HepG2 (cell line): ENCODE measurements around the gene HSD17B8. TPM values are rescaled to one million over a fixed set of nuclear protein-coding genes. Genes with fewer than 3 reads are reported as not detected.

ENCODE experiments used
- ATAC-seq: fragments of 200-7000 bp; cut with Tn5 transposase; 3 replicates; pipeline ENCODE4 v1.9.1; 2020; ENCODE audit warnings: mild to moderate bottlenecking, moderate library complexity
- BruUV-seq: library from RNA; stranded (reverse); fragments of 400-500 nt; replicated peaks from 2 replicates; lab custom pipeline; 2021; lab: Mats Ljungman, UMichigan
- CTCF ChIA-PET: fragments of 300-600 bp; formaldehyde crosslinking; extraction: SDS; loops from one replicate; lab custom pipeline; 2021; ENCODE audit warnings: low total read pairs, inconsistent platforms, low intra/inter-chr PET ratio; lab: Yijun Ruan, JAX
- POLR2A ChIA-PET: fragments of 350-600 bp; sonication (Branson Sonifier 250); formaldehyde crosslinking; loops from one replicate; lab custom pipeline; 2020; ENCODE audit warnings: antibody characterized with exemption, inconsistent platforms; lab: Yijun Ruan, JAX
- DNase-seq: peaks from one replicate; pipeline ENCODE4 v3.0.0-alpha.2; 2015; ENCODE audit warnings: low spot score
- FAIRE-seq: peaks from 3 replicates; lab custom pipeline; 2011; peaks lifted over from hg19 to GRCh38; lab: Jason Lieb, UNC
- H2AFZ ChIP-seq: one replicate; pipeline ENCODE4 v1.6.1; 2011; ENCODE audit warnings: low read length, inconsistent platforms
- H3K27ac ChIP-seq: fragments of 300-600 bp; 3 replicates; pipeline ENCODE4 v1.8.0; 2011; ENCODE audit warnings: mixed run types, mild to moderate bottlenecking, mixed read lengths, low read length, inconsistent platforms; ENCODE audit not compliant: insufficient read depth; ENCODE audit errors: extremely low read length
- H3K27me3 ChIP-seq, 2 experiments: fragments of 200-600 bp in 1 of 2; 2 replicates in 1 of 2; 3 replicates in 1 of 2; pipeline versions ENCODE4 v1.6.0 to v1.8.0; 2011; ENCODE audit warnings: low read length in 2 of 2, mild to moderate bottlenecking in 2 of 2, moderate library complexity in 2 of 2, inconsistent platforms in 1 of 2; ENCODE audit not compliant: insufficient read depth in 2 of 2, control insufficient read depth in 1 of 2
- H3K36me3 ChIP-seq, 2 experiments: fragments of 200-600 bp in 1 of 2; replicated peaks in 1 of 2; 2 replicates in 1 of 2; 3 replicates in 1 of 2; pipeline versions ENCODE4 v1.5.1 to v1.8.0; 2011; ENCODE audit warnings: low read length in 2 of 2, inconsistent platforms in 1 of 2; ENCODE audit not compliant: insufficient read depth in 2 of 2, control insufficient read depth in 1 of 2
- H3K4me1 ChIP-seq: 2 replicates; pipeline ENCODE4 v1.5.1; 2012; ENCODE audit warnings: low read length, inconsistent platforms; ENCODE audit not compliant: insufficient read depth
- H3K4me2 ChIP-seq: 2 replicates; pipeline ENCODE4 v1.6.0; 2011; ENCODE audit warnings: low read depth, low read length, inconsistent platforms
- H3K4me3 ChIP-seq, 3 experiments: fragments of 200-600 bp in 1 of 3; sonication (generic), shearing (Covaris generic) in 1 of 3; replicated peaks in 1 of 3; 2 replicates each; pipeline ENCODE4 v1.5.1; 2011 to 2016; ENCODE audit warnings: low read length in 3 of 3, inconsistent platforms in 2 of 3, low read depth in 2 of 3, mild to moderate bottlenecking in 2 of 3, control low read depth in 1 of 3, mixed read lengths in 1 of 3; ENCODE audit not compliant: insufficient read depth in 1 of 3
- H3K79me2 ChIP-seq: one replicate; pipeline ENCODE4 v1.6.1; 2011; ENCODE audit warnings: low read length, inconsistent platforms; ENCODE audit not compliant: insufficient read depth
- H3K9ac ChIP-seq: 2 replicates; pipeline ENCODE4 v1.6.0; 2011; ENCODE audit warnings: mild to moderate bottlenecking, low read depth, low read length, inconsistent platforms; ENCODE audit not compliant: insufficient read depth
- H3K9me3 ChIP-seq: 2 replicates; pipeline ENCODE4 v1.5.1; 2012; ENCODE audit warnings: mild to moderate bottlenecking, low read length
- H4K20me1 ChIP-seq: 2 replicates; pipeline ENCODE4 v1.6.0; 2011; ENCODE audit warnings: inconsistent platforms, mild to moderate bottlenecking, low read length, moderate library complexity; ENCODE audit not compliant: insufficient read depth
- ETV5 ChIP-seq: IDR thresholded peaks from 2 replicates; pipeline ENCODE4 v1.6.1; 2018; ENCODE audit warnings: missing biosample characterization, missing genetic modification reagents, inconsistent platforms, borderline replicate concordance
- GABPB1 ChIP-seq: IDR thresholded peaks from 2 replicates; pipeline ENCODE4 v1.6.1; 2016; ENCODE audit warnings: mild to moderate bottlenecking, missing genetic modification reagents, moderate library complexity, missing compliant biosample characterization
- GZF1 ChIP-seq: sonication (generic); formaldehyde crosslinking; IDR thresholded peaks from 2 replicates; pipeline ENCODE4 v1.5.1; 2020; ENCODE audit warnings: mild to moderate bottlenecking, missing genetic modification reagents
- KLF12 ChIP-seq: sonication (generic); formaldehyde crosslinking; IDR thresholded peaks from 2 replicates; pipeline ENCODE4 v1.4.0; 2020; ENCODE audit warnings: missing genetic modification reagents, borderline replicate concordance
- MTF1 ChIP-seq: sonication (generic); formaldehyde crosslinking; IDR thresholded peaks from 2 replicates; pipeline ENCODE4 v1.5.0; 2020; ENCODE audit warnings: missing genetic modification reagents
- MYNN ChIP-seq: sonication (generic); formaldehyde crosslinking; IDR thresholded peaks from 2 replicates; pipeline ENCODE4 v1.4.0; 2020; ENCODE audit warnings: mild to moderate bottlenecking, low read depth, missing genetic modification reagents
- NBN ChIP-seq: fragments of 450-650 bp; conservative IDR thresholded peaks from 2 replicates; pipeline ENCODE4 v1.6.1; 2017
- NFATC3 ChIP-seq: sonication (generic); formaldehyde crosslinking; IDR thresholded peaks from 2 replicates; pipeline ENCODE4 v1.5.1; 2020; ENCODE audit warnings: mild to moderate bottlenecking, missing genetic modification reagents
- RBFOX2 ChIP-seq: fragments of 200-400 bp; formaldehyde crosslinking; IDR thresholded peaks from 2 replicates; pipeline ENCODE4 v1.6.1; 2017; ENCODE audit warnings: low read depth, mild to moderate bottlenecking, low read length
- SRSF1 ChIP-seq: fragments of 200-400 bp; formaldehyde crosslinking; optimal IDR thresholded peaks from 2 replicates; pipeline ENCODE3; 2017; ENCODE audit warnings: mild to moderate bottlenecking, low read depth, low read length, moderate library complexity
- ZNF205 ChIP-seq: IDR thresholded peaks from 2 replicates; pipeline ENCODE4 v1.6.1; 2018; ENCODE audit warnings: missing biosample characterization, missing genetic modification reagents
- ZNF780A ChIP-seq: sonication (generic); formaldehyde crosslinking; IDR thresholded peaks from 2 replicates; pipeline ENCODE4 v1.8.0; 2022; ENCODE audit warnings: mild to moderate bottlenecking, missing genetic modification reagents, moderate library complexity
- ZSCAN21 ChIP-seq: sonication (generic); formaldehyde crosslinking; IDR thresholded peaks from 2 replicates; pipeline ENCODE4 v1.8.0; 2022; ENCODE audit warnings: mild to moderate bottlenecking, missing genetic modification reagents, moderate library complexity, borderline replicate concordance
- whole genome bisulfite sequencing: methylation state at CpG from one replicate; pipeline ENCODE4 v1.1.6; 2017; ENCODE audit warnings: low lambda C conversion rate; 5-methylcytosine and 5-hydroxymethylcytosine counted together
- in situ Hi-C: cut with HindIII; loops from 2 replicates; pipeline ENCODE4 v1.10.0; 2017; ENCODE audit warnings: low pct_unique_long_range_greater_than_20kb; ENCODE audit not compliant: extremely low pct_ligation_motif_present
- intact Hi-C: fragments of 100-400 bp; cut with micrococcal nuclease; formaldehyde crosslinking; loops from one replicate; pipeline ENCODE4 v1.10.0; 2022; ENCODE audit not compliant: unreplicated experiment
- polyA plus RNA-seq, 8 experiments: library from polyadenylated mRNA; depleted of rRNA in 3 of 8; stranded (reverse) in 7 of 8; unstranded in 1 of 8; fragments of >200 nt; fragmentation: Illumina TruSeq in 4 of 8; extraction: Trizol in 4 of 8; gene quantifications; 2 replicates each; pipeline versions ENCODE4 v1.2.1 to v1.2.3, GENCODE V29; 2011 to 2016; ENCODE audit warnings: low read depth in 4 of 8, missing spikeins in 1 of 8, mixed read lengths in 1 of 8; ENCODE audit not compliant: insufficient read depth in 1 of 8
- total RNA-seq, 5 experiments: library from RNA; depleted of rRNA; stranded (reverse); fragments of >200 nt; fragmentation: Illumina TruSeq; extraction: Trizol; gene quantifications; 2 replicates each; pipeline ENCODE4 v1.2.3, GENCODE V29; 2016; ENCODE audit warnings: low read depth in 1 of 5
- TF ChIP-seq, protein P1 (sequence below): sonication (generic); formaldehyde crosslinking; IDR thresholded peaks from 2 replicates; pipeline ENCODE4 v1.8.1; 2023; ENCODE audit warnings: mild to moderate bottlenecking, inconsistent platforms, moderate library complexity, missing genetic modification reagents, borderline replicate concordance
- TF ChIP-seq, protein P2 (sequence below): sonication (generic); formaldehyde crosslinking; IDR thresholded peaks from 2 replicates; pipeline ENCODE4 v1.8.0; 2022; ENCODE audit warnings: mild to moderate bottlenecking, missing genetic modification reagents

HSD17B8 gene
- total and polyA plus RNA-seq, 2 of the 13 experiments (the other 11 are each of a cell fraction or from before 2014, with no cell fraction given) = 12.6 to 20.1 TPM

GRCh38 chr6:33212857-33213165 is 8.4 kb downstream of the HSD17B8 start:
- ChIA-PET CTCF (no interaction called here), POLR2A (interaction anchor here (1.2 to 1.4 kb wide), 2 partner anchors 14 to 35 kb away, joined by 6 to 9 read pairs; no protein-coding TSS in a partner anchor)
- no peak for FAIRE-seq

DNA sequence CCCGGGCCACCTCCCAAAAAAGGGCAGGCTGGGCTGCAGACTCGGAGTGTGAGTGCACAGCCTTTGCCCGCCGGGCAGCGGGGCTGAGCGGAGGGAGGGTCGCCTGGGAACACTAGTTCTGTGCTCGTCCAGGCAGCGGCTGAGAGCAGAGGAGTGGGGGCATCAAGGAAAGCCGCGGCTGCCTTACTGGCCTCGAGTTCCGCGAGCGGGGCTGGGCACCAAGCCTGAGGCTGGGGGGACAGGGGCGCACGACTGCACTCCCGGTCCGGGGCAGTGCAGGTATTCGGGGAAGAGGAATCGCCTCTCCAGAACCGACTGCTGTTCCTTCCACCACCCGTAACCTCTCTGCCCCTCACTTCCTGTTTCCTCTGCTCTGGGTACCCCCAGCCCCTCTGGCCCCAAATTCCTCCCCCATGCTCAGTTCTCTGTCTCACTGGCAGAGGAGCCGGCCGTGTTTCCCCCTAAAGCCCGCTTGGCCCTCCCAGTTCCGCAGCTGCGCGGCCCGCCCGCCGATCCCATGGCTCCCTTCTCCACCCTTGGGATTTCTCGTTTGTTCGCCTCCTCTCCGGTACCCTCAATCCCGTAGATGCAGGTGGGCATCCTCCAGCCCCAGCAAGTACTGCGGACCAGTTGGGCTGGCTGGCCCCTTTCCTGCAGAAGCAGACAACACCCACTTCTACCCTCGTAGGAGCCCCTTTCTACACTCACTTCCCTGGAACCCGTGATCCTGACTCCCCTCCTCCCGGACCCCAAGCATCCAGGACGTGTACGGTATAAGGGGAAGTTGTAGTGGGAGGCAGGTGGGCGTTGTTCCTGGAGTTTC is 8.9 kb downstream of the HSD17B8 start:
- peaks cover 9 to 46% of the 10 kb centered on the region in 2 experiments; a peak in 4 of 5 replicates for H3K27me3 ChIP-seq
- H3K9me3 ChIP-seq = no peaks in the 10 kb centered on the region
- H2AFZ ChIP-seq = no peak overlapping the region
- peak overlapping the region; percentile 82 for H3K4me2 ChIP-seq
- peaks cover 2 to 9% of the 10 kb centered on the region in 2 experiments; a peak in 4 of 5 replicates for H3K36me3 ChIP-seq
- peak overlapping the region; percentile 50 for H3K9ac ChIP-seq
- POLR2A ChIA-PET = interaction anchor here (1.4 kb wide), 1 partner anchor 35 kb away, joined by 6 read pairs; no protein-coding TSS in a partner anchor
- FAIRE-seq (no peak), DNase-seq (no peak), ATAC-seq (peak; percentile 25)
- no TSS peak for BruUV-seq
- CTCF ChIA-PET = interaction anchor here (1.2 kb wide), 1 partner anchor 16 kb away, joined by 3 read pairs; no protein-coding TSS in a partner anchor
- H3K27ac ChIP-seq = no peak overlapping the region
- peak overlapping the region; percentile 36 to 66 (median 50) for H3K4me3 ChIP-seq
- no peaks in the 10 kb centered on the region for H3K79me2 ChIP-seq
- peaks cover 31% of the 10 kb centered on the region for H3K4me1 ChIP-seq
- WGBS = 21% methylated on average over 42 of the region's 43 CpGs
- intact Hi-C loops = no loop called here
- in situ Hi-C loops = no loop called here
- H4K20me1 ChIP-seq = no peaks in the 10 kb centered on the region
- TF ChIP-seq ZSCAN21 (CRISPR knock-in tag) (peak; percentile 23; the same call in 1 of the 2 replicates), NFATC3 (CRISPR knock-in tag) (0 out of 2 replicates have a peak, but pooled peaks have one; percentile 36), NBN (no peak), ZNF780A (CRISPR knock-in tag) (0 out of 2 replicates have a peak, but pooled peaks have one; percentile 31), RBFOX2 (peak; percentile 68), MTF1 (CRISPR knock-in tag) (no peak), GABPB1 (peak; percentile 34; the same call in 1 of the 2 replicates), GZF1 (0 out of 2 replicates have a peak, but pooled peaks have one; percentile 16), KLF12 (0 out of 2 replicates have a peak, but pooled peaks have one; percentile 42), MYNN (CRISPR knock-in tag) (no peak), SRSF1 (peak; percentile 30), ZNF205 (CRISPR knock-in tag) (0 out of 2 replicates have a peak, but pooled peaks have one; percentile 19)
- TF ChIP-seq, protein P1, sequence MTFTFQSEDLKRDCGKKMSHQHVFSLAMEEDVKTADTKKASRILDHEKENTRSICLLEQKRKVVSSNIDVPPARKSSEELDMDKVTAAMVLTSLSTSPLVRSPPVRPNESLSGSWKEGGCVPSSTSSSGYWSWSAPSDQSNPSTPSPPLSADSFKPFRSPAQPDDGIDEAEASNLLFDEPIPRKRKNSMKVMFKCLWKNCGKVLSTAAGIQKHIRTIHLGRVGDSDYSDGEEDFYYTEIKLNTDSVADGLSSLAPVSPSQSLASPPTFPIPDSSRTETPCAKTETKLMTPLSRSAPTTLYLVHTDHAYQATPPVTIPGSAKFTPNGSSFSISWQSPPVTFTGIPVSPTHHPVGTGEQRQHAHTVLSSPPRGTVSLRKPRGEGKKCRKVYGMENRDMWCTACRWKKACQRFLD (CRISPR knock-in tag) = 0 out of 2 replicates have a peak, but pooled peaks have one; percentile 21
- TF ChIP-seq, protein P2, sequence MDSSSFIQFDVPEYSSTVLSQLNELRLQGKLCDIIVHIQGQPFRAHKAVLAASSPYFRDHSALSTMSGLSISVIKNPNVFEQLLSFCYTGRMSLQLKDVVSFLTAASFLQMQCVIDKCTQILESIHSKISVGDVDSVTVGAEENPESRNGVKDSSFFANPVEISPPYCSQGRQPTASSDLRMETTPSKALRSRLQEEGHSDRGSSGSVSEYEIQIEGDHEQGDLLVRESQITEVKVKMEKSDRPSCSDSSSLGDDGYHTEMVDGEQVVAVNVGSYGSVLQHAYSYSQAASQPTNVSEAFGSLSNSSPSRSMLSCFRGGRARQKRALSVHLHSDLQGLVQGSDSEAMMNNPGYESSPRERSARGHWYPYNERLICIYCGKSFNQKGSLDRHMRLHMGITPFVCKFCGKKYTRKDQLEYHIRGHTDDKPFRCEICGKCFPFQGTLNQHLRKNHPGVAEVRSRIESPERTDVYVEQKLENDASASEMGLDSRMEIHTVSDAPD (CRISPR knock-in tag) = no peak

More at GRCh38 chr6:33212857-33213165, 8.4 kb downstream of the HSD17B8 start:
- H4K20me1 ChIP-seq = no peaks in the 10 kb centered on the region
- H3K27me3 ChIP-seq = peaks cover 9 to 41% of the 10 kb centered on the region in 2 experiments; a peak in 4 of 5 replicates
- H3K4me1 ChIP-seq = peaks cover 31% of the 10 kb centered on the region
- no TSS peak for BruUV-seq
- no peak for DNase-seq
- no peaks in the 10 kb centered on the region for H3K9me3 ChIP-seq
- H3K9ac ChIP-seq = peak overlapping the region; percentile 50
- peak overlapping the region; percentile 82 for H3K4me2 ChIP-seq
- no peak overlapping the region for H3K27ac ChIP-seq
- H3K79me2 ChIP-seq = peaks cover 2% of the 10 kb centered on the region
- ATAC-seq = no peak
- H3K36me3 ChIP-seq = peaks cover 2 to 9% of the 10 kb centered on the region in 2 experiments; a peak in 4 of 5 replicates
- in situ Hi-C loops (no loop called here), intact Hi-C loops (no loop called here)
- TF ChIP-seq ETV5 (CRISPR knock-in tag) = no peak
- H2AFZ ChIP-seq = no peak overlapping the region
- 56% methylated on average over 6 of the region's 6 CpGs for WGBS
- peak overlapping the region in 2 of 3 experiments; percentile 50 to 66; a peak in 4 of 6 replicates for H3K4me3 ChIP-seq
